Stimulated activated naive B cell treated with anti-CD40 and anti-IgM and Interleukin-4, amounts not matched to agents 10 μg/mL and 1 μg/mL and 100 μg/mL, for 72 hours (primary cell): ENCODE data around the gene DUSP9.

Experiments used
- ATAC-seq, 2 donors: fragments of 150-1000 bp; cut with Tn5 transposase; replicated peaks; 2 replicates each; pipeline ENCODE4 v1.10.0; 2021; ENCODE audit warnings: moderate library complexity in 1 of 2
- DNase-seq: peaks from one replicate; pipeline ENCODE4 v3.0.0; 2021
- H3K27ac Mint-ChIP-seq: one replicate; pipeline ENCODE4 v1.8.0; 2022; ENCODE audit warnings: mild to moderate bottlenecking, mixed read lengths
- H3K27me3 Mint-ChIP-seq, 2 donors: one replicate each; pipeline ENCODE4 v1.8.0; 2022; ENCODE audit warnings: mixed read lengths in 2 of 2
- H3K36me3 Mint-ChIP-seq, 2 donors: one replicate each; pipeline ENCODE4 v1.8.0; 2022; ENCODE audit warnings: mixed read lengths in 2 of 2, mild to moderate bottlenecking in 1 of 2
- H3K4me1 Mint-ChIP-seq, 2 donors: one replicate each; pipeline ENCODE4 v1.8.0; 2022; ENCODE audit warnings: mixed read lengths in 2 of 2, mild to moderate bottlenecking in 1 of 2
- H3K4me3 Mint-ChIP-seq, 2 donors: one replicate each; pipeline ENCODE4 v1.8.0; 2022; ENCODE audit warnings: mild to moderate bottlenecking in 2 of 2, mixed read lengths in 2 of 2, moderate library complexity in 1 of 2
- H3K9me3 Mint-ChIP-seq, 2 donors: one replicate each; pipeline ENCODE4 v1.8.0; 2022; ENCODE audit warnings: mixed read lengths in 2 of 2, mild to moderate bottlenecking in 1 of 2

The DUSP9 gene

DNA sequence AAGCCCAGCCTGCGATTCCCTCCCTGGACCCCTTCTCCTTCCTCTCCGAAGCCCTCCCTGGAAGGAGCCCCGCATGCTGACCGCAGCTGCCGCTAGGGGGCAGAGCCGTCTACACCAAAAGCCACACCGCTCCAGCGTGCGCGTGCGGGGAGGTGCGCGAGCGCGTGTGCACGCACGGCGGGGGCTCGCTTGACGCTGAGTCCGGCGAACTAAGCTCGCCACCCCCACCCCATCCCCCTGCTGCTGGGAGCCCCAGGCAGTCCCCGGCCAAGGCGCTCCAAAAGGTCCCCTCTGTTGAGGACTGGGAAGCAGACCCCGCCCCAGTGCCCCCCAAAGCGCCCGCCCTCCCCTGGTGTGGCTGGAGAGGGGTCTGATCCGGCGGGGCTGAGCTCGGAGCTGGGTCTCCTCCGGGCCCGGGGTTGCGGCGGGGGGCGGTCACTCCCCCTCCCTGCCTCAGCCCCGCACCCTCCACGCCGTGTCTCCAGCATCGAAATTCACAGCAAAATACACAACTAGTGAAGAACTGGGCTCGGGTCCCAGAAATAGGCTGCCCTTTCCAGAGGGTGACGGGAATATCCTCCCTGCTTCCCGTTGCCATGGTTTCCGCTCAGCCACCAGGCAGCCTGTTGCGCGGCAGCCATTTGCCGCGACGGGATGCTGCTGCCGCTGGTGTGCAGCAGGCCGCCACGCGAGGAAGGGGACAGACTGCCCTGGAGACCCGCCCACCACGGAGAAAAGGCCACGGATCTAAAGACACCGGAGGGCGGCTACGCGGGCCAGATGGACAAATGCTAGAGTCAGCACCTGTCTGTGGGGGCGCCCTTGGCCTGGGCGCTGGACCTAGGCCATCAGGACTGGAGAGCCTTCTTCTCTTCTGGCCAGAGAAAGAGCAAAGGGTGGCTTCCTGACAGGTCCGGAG, 36.8 kb upstream of the DUSP9 start:
- DNase-seq (peak; percentile 57), ATAC-seq (peak; percentile 90 to 93)
- Mint-ChIP-seq H3K36me3 (no peaks in the 10 kb centered on the region), H3K9me3 (no peaks in the 10 kb centered on the region), H3K27me3 (no peaks in the 10 kb centered on the region), H3K4me1 (peaks cover 11 to 26% of the 10 kb centered on the region in 2 donors), H3K27ac (peak overlapping the region; percentile 89), H3K4me3 (peak overlapping the region; percentile 81 to 88)

DNA sequence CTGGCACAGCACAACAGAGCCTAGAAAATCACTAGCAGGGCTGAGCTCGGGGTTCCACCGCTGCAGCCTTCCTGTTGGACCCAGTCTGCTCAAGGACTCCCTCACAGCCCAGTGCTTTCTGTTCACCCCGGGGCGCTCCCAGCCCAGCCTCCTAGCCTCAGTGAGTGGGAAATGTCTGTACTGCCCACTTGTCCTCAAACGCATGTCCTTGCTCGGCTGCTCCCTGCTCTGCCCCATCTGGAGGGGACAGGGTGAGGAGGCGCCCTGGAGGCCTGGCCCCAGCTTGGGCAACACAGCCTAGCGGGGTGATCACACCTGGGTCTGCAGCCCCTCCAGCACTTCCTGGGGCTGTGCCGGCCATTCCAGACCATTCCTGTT, 36.2 kb upstream of the DUSP9 start:
- H3K27me3 Mint-ChIP-seq, result no peaks in the 10 kb centered on the region
- H3K27ac Mint-ChIP-seq, result no peak overlapping the region
- DNase-seq (no peak), ATAC-seq (no peak)
- peaks cover 11 to 26% of the 10 kb centered on the region in 2 donors for H3K4me1 Mint-ChIP-seq
- H3K36me3 Mint-ChIP-seq, result no peaks in the 10 kb centered on the region
- H3K9me3 Mint-ChIP-seq, result no peaks in the 10 kb centered on the region
- H3K4me3 Mint-ChIP-seq, result peak overlapping the region; percentile 51 to 81

DNA sequence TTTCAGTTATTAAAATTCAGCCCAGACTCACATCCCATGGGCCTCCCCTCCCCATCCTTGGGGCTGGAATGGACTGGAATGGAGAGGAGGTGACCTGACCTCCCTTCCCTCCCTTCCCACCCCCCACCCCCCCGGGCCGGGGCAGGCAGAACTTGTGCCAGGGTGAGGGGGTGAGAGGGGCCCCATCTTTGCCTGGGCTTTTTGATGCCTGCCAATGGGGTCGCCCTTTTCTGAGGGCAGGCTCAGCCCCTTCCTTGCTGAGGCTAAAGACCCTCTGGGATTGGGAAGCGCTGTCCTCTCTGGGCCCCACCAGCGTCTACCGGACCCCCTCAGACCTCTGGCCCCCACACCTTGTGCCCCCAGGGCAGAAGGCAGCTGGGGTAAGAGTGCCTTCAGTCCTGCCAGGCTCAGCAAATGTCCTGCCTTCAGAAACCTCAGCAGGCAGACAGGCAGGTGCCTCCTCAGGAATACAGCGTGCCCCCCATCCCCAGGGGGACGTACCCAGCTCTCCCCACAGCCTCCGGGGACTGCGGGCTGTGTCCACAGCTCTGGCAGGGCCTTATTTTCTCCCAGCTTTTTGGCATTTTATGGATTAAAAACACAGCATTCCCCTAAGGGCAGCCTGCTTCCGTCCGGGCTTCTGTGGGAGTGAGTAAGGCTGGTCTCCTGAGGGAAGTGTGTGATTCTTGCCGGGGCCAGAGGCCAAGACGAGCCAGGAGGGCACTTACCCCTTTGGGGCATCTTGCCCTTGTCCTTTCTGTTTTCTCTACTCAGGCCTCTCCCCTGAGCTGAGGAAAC, 35.5 kb upstream of the DUSP9 start:
- Mint-ChIP-seq H3K9me3 (no peaks in the 10 kb centered on the region), H3K27me3 (no peaks in the 10 kb centered on the region), H3K27ac (no peak overlapping the region), H3K4me1 (peaks cover 11 to 26% of the 10 kb centered on the region in 2 donors), H3K4me3 (no peak overlapping the region), H3K36me3 (no peaks in the 10 kb centered on the region)
- ATAC-seq, result no peak
- no peak for DNase-seq

DNA sequence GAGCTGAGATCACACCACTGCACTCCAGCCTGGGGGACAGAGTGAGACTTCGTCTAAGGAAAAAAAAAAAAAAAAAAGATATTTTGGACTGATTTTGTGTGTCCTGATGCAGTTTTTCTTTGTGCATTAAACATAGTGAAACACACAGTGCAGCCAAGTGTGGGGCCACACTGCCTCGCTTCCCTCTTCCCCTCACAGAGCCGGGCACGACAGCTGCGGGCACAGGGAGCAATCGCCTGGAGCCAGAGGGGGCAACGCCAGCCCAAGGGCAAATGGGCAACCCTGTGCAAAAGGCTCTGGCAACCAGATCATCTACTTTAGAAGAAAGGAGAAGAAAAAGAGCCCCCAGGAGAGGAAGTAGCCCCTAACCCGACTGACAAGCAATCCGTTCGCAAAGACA, 34.6 kb upstream of the DUSP9 start:
- H3K27me3 Mint-ChIP-seq, result no peaks in the 10 kb centered on the region
- ATAC-seq, result no peak
- peaks cover 11 to 26% of the 10 kb centered on the region in 2 donors for H3K4me1 Mint-ChIP-seq
- no peaks in the 10 kb centered on the region for H3K9me3 Mint-ChIP-seq
- no peak overlapping the region for H3K27ac Mint-ChIP-seq
- H3K36me3 Mint-ChIP-seq, result no peaks in the 10 kb centered on the region
- DNase-seq, result no peak
- H3K4me3 Mint-ChIP-seq, result no peak overlapping the region

DNA sequence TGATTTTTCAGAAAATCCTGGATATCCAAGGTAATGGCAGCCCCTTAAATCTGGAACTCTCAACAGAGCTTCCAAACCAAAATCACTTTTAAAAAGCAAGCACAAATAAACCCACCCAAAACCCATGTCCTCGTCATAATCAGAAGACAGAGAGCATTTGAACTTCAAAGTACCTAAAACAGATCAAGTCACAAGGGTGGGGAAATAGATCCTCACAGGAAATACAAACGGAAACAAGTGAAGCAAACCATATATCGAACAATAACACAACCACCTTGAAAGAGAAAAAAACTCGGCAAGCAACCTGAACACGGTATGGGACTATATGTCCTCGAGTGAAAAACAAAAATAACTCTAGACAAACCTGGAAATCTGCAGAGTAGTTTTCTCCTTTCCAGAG, 32.2 kb upstream of the DUSP9 start:
- Mint-ChIP-seq H3K4me1 (peaks cover 2 to 8% of the 10 kb centered on the region in 2 donors), H3K36me3 (no peaks in the 10 kb centered on the region), H3K9me3 (no peaks in the 10 kb centered on the region), H3K27me3 (no peaks in the 10 kb centered on the region), H3K27ac (no peak overlapping the region), H3K4me3 (no peak overlapping the region)
- DNase-seq, result no peak
- no peak for ATAC-seq

DNA sequence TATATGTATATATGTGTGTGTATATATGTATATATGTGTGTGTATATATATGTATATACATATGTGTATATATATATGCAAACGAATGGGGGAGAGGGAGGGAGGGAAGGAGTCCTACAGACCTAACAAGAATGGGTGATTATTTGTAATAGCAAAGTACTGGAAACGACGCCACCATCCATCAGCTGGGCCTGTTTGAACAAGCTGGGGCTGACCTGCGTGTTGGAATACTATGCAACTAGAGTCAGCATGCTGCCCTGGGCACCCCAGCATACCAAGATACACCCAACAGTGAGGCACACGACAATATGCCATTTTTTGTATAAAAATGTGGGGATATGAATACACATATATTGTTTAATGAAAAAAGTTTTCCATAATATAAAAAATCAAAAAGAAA, 26.4 kb upstream of the DUSP9 start:
- Mint-ChIP-seq H3K27me3 (peaks cover 18 to 24% of the 10 kb centered on the region in 2 donors), H3K4me3 (no peak overlapping the region), H3K9me3 (no peaks in the 10 kb centered on the region), H3K27ac (no peak overlapping the region), H3K4me1 (no peaks in the 10 kb centered on the region), H3K36me3 (no peaks in the 10 kb centered on the region)
- ATAC-seq, result no peak
- no peak for DNase-seq

DNA sequence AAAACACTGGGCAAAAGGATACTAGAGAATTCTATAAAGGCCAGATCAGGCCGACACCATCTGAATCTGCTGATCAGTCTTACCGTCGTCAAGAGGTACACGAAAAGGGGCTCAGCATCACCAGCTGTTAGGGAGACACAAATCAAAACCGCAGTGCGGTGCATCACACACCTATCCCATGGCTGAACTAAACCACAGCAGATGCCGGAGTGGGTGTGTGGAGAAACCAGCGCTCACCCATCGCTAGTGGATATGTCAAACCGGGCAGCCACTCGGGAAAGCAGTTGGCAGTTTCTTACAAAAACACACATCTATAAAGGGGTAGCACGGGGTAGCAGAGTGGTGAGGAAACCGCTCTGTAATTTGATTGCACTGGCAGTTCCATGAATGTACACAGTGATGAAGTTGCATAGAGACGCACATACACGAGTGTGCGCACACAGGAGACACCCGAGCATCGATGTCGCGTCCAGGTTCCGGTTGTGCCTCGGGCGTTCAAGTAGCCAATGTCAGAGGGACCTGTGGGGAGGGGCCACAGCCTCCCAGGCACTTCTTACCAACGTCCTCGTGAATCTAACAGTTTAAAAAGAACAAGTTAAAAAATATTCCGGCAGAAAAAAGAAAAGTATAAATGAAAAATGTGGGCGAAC, 24.9 kb upstream of the DUSP9 start:
- H3K9me3 Mint-ChIP-seq, result no peaks in the 10 kb centered on the region
- no peaks in the 10 kb centered on the region for H3K36me3 Mint-ChIP-seq
- ATAC-seq, result no peak
- H3K4me3 Mint-ChIP-seq, result no peak overlapping the region
- H3K27me3 Mint-ChIP-seq, result peaks cover 18 to 24% of the 10 kb centered on the region in 2 donors
- no peaks in the 10 kb centered on the region for H3K4me1 Mint-ChIP-seq
- no peak overlapping the region for H3K27ac Mint-ChIP-seq
- no peak for DNase-seq

DNA sequence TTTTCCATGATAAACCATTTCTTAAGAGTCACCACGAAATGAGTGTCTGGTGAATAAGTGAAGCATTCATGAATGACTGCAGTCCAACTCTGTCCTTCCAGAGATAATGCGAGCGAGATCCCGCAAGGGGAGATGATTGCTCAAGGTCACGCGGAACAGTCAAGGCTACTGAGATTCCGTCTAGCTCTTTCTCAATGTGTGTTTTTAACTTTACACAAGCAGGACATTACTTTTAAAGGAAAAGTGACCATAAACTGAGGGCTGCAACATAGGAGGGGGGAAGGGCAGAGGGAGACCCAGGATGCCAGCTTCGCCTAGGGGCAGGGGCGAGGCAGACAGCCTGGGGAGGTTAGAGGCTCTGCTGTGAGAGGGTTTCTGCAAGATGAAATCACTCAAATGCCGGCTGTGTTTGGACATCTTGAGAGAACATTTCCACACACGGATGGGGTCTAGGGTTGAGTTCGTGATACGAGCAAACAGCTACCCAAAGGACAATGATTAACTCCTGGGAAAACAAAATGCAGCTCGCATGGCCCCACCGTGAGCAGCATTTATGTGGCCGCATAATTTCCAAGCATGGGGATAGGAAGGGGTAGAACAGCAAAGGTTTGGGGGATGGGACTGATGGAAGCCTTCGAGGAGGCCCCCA, 24.2 kb upstream of the DUSP9 start:
- no peak overlapping the region for H3K4me3 Mint-ChIP-seq
- H3K27me3 Mint-ChIP-seq, result peaks cover 18 to 24% of the 10 kb centered on the region in 2 donors
- no peaks in the 10 kb centered on the region for H3K4me1 Mint-ChIP-seq
- DNase-seq, result no peak
- no peak overlapping the region for H3K27ac Mint-ChIP-seq
- ATAC-seq, result no peak
- H3K36me3 Mint-ChIP-seq, result no peaks in the 10 kb centered on the region
- no peaks in the 10 kb centered on the region for H3K9me3 Mint-ChIP-seq

DNA sequence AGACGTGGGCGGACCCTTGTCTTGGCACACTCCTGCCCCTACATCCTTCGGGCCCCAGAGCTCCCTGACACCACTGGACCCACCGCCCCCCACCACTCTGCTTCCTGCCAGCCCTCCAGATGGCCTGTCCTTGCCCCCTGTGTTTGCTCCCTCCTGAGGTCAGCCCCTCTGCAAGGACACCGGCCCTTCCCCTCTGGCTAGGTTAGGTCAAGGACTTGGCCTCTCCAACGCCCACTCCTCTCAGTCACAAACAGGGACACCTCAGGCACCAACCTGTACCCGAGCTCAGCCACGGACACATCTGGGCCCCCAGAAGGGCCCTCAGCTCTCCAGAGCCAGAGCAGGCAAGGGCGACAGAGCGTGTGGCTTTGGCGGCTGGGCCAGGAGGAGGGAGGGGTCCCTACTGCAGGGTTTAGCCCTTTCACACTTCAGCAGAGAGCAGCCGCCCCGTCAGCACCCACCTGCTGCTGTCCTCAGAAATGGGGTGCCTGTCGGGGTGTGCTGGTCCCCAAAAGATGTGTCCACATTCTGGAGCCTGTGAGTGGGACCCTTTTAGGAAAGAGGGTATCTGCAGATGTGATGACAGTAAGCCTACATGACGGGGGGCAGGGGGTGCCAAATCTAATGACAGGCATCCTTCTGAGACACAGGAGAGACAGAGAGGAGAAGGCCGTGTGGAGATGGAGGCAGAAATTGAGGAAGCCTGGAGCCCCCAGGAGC, 23.5 kb upstream of the DUSP9 start:
- Mint-ChIP-seq H3K27me3 (peaks cover 18 to 24% of the 10 kb centered on the region in 2 donors), H3K4me3 (no peak overlapping the region), H3K36me3 (no peaks in the 10 kb centered on the region), H3K9me3 (no peaks in the 10 kb centered on the region), H3K27ac (no peak overlapping the region), H3K4me1 (no peaks in the 10 kb centered on the region)
- DNase-seq (no peak), ATAC-seq (no peak)

DNA sequence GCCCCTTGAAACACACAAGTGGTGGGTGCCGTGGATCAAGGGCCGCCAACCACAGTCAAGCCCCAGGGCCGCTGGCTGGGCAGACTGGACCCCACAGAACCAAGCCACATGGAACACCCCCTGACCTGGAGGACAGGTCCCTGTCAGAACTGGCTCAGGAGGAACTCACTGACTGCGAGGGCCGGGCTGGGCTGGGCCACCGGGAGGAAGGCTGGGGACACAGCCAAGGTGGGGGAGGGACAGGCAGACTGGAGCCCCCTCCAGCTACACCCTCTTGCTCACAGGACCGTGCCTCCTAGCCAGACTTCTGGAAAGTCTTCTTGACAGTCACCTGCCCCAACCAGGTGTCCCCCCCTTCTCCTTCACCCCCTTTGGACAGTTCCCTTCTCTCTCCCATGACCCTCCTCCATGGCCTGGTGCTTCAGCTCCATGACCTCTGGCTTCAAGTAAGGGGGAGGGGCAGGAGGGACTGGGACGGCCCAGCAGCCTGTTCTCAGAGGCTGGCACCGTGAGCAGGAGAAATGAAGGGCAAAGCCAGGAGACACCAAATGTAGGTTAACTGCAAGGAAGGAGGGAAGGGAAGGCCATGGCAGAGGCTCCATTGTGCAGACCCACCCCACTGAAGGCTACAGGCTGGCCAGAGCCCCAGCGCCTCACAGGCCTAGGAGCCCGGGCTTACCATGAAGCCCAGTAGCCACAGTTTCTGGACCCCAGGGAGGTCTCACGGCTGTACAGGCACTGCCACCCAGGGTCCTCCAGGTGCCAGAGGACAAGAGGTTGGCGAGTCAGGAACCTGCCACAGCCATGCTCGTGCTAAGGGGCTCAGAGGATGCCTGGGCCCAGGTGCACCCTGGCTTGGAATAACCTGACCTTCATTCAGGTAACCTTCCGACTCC, 22.6 kb upstream of the DUSP9 start:
- no peak for ATAC-seq
- H3K4me1 Mint-ChIP-seq, result no peaks in the 10 kb centered on the region

DNA sequence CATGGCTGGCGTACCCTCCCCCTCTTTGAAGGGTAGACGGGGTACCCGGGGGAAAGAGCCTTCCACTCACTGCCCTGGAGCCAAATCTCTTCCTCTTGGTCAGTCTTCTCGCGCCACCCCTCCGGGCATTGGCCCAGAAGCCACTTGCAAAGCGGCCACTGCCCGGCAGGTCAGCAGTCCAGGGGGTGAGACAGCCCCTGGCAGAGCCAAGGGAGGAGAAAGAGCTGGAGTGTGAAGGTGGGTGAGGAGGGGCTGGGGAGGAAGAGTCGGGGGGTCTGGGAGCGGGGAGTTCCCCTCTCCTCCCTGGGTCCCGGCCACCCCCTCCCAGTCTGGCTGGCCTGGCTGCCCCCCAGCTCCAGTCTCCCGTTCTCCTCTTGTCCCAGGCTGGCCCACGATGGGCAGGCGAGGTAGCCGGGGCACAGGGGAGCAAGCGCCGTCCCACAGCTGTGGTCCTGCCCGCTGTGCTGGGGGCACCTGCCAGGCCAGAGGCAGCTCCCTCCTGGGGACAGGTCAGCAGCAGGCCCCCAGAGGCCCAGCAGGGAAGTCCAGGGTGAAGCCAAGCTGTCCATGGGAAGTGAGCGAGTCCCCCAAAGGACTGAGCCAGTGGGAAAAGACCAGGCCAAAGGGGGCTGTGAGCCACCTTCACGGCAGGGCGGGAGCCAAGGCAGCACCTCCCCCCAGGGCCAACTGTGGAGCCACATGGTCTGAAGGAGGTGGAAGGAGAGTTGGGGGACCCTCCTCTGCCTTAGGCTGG, 21.6 kb upstream of the DUSP9 start:
- peaks cover 24 to 28% of the 10 kb centered on the region in 2 donors for H3K27me3 Mint-ChIP-seq
- H3K4me3 Mint-ChIP-seq, result no peak overlapping the region
- H3K4me1 Mint-ChIP-seq, result no peaks in the 10 kb centered on the region
- H3K9me3 Mint-ChIP-seq, result no peaks in the 10 kb centered on the region
- ATAC-seq (no peak), DNase-seq (no peak)
- H3K27ac Mint-ChIP-seq, result no peak overlapping the region
- H3K36me3 Mint-ChIP-seq, result no peaks in the 10 kb centered on the region

More for the DNA sequence above, 22.6 kb upstream of the DUSP9 start:
- Mint-ChIP-seq H3K27me3 (peaks cover 18 to 24% of the 10 kb centered on the region in 2 donors), H3K27ac (no peak overlapping the region), H3K4me3 (no peak overlapping the region), H3K9me3 (no peaks in the 10 kb centered on the region), H3K36me3 (no peaks in the 10 kb centered on the region)
- DNase-seq, result no peak

DNA sequence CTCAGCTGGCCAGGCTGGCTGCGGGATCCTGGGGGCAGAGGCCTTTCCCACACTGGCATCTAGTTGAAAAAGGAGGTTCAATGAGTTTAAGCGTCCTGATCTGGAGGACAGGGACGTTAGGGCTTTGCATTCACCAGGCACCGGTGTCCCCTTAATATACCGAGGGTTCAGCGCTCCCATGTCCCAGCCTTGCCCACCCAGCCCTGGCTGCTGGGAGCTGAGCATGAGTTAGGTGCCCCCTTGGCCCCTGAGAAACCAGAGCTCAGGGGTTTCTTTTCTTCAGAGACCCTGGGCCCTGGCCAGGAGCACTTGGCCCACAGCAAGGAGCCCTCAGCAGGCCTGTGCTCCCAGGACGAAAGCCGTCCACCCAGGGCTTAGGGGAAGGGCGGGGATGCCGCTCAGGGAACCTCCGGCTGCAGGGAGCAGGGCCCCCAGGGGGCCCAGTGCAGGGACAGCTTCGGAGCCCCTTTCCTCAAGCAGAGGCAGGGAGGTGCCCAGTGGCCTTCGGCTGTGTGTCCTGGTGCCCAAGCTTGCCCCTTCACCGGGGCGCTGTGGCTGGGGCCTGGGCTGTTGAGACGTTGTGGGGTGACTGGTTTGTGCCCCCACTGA, 20.9 kb upstream of the DUSP9 start:
- DNase-seq, result no peak
- Mint-ChIP-seq H3K9me3 (peaks cover 0 to 3% of the 10 kb centered on the region in 2 donors), H3K4me3 (no peak overlapping the region), H3K27ac (no peak overlapping the region), H3K4me1 (no peaks in the 10 kb centered on the region), H3K27me3 (peaks cover 28 to 32% of the 10 kb centered on the region in 2 donors), H3K36me3 (peaks cover 0 to 4% of the 10 kb centered on the region in 2 donors)
- no peak for ATAC-seq
